ENCODE results near the gene DNAJC30. TPM values are rescaled to one million over a fixed set of nuclear protein-coding genes. Genes with fewer than 3 reads are reported as not detected.

Gene DNAJC30
- total and polyA plus RNA-seq, 9 donors, result 7.1 to 16.1 (median 12.6) TPM

DNA sequence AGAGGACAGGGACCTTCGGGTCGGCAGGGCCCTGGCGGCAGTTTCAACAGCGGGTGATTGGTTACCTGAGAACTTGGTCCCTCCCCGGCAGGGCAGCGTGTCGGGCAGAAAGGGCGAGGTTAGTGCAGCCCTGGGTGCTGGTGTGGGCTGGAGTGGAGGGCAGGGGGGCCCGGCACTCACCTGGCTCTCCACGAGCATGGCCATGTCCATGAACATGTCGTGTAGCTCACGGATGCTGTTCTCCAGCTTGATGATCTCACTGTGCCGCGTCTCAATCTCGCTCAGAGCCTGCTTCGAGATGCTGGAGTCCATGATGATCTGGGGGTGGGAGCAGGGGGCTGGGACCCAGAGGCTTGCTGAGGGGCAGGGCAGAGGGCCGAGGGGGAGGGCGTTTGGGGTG, 19.4 kb upstream of the DNAJC30 start:
- no peak for DNase-seq
- TF ChIP-seq, protein P1, sequence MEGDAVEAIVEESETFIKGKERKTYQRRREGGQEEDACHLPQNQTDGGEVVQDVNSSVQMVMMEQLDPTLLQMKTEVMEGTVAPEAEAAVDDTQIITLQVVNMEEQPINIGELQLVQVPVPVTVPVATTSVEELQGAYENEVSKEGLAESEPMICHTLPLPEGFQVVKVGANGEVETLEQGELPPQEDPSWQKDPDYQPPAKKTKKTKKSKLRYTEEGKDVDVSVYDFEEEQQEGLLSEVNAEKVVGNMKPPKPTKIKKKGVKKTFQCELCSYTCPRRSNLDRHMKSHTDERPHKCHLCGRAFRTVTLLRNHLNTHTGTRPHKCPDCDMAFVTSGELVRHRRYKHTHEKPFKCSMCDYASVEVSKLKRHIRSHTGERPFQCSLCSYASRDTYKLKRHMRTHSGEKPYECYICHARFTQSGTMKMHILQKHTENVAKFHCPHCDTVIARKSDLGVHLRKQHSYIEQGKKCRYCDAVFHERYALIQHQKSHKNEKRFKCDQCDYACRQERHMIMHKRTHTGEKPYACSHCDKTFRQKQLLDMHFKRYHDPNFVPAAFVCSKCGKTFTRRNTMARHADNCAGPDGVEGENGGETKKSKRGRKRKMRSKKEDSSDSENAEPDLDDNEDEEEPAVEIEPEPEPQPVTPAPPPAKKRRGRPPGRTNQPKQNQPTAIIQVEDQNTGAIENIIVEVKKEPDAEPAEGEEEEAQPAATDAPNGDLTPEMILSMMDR (IDR thresholded peaks at IDR 0.05), result no peak
- TF ChIP-seq POLR2A (IDR thresholded peaks at IDR 0.05) (no peak), EP300 (IDR thresholded peaks at IDR 0.05) (no peak)

DNA sequence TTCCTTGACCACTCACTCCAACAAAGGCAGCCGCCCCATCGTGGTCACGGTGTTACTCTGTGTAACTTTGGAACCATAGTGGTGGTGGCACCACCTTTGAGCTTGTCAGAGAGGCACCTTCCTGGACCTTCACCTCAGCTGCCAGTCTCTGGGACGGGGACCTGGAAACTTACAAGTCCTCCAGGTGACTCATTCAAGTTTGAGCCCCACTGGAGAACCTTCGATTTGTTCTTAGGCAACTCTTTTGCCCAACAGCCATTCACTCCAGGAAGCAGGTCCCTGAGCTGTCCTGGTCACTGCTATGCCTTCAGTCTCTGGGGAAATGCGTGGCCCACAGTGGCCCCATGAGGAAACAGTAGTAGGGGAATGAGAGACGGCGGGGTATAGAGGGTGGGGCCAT, 19.0 kb upstream of the DNAJC30 start:
- intact Hi-C loops (cut with DNase I), result no loop called here
- no peak overlapping the region for H3K4me3 ChIP-seq
- no peak overlapping the region for H3K27ac ChIP-seq
- H3K9me3 ChIP-seq, result no peaks in the 10 kb centered on the region
- H3K36me3 ChIP-seq, result no peaks in the 10 kb centered on the region
- peaks cover 12% of the 10 kb centered on the region for H3K4me1 ChIP-seq (ENCODE audit: insufficient read depth)
- H3K27me3 ChIP-seq, result no peaks in the 10 kb centered on the region
- no peak for TF ChIP-seq EP300 (IDR thresholded peaks at IDR 0.05)
- TF ChIP-seq, protein P1 (IDR thresholded peaks at IDR 0.05), result no peak
- no peak for TF ChIP-seq POLR2A (IDR thresholded peaks at IDR 0.05)
- 77 to 86% (median 82%) methylated on average over 8 of the region's 8 CpGs for WGBS, 3 donors
- no peak for DNase-seq

More for the DNA sequence above, 19.4 kb upstream of the DNAJC30 start:
- Histone ChIP-seq H3K27me3 (no peaks in the 10 kb centered on the region), H3K4me3 (no peak overlapping the region), H3K9me3 (no peaks in the 10 kb centered on the region), H3K36me3 (no peaks in the 10 kb centered on the region), H3K27ac (no peak overlapping the region), H3K4me1 (ENCODE audit: insufficient read depth) (peaks cover 12% of the 10 kb centered on the region)
- WGBS, 3 donors, result 89 to 91% (median 90%) methylated on average over 18 of the region's 18 CpGs
- intact Hi-C loops (cut with DNase I), result no loop called here

DNA sequence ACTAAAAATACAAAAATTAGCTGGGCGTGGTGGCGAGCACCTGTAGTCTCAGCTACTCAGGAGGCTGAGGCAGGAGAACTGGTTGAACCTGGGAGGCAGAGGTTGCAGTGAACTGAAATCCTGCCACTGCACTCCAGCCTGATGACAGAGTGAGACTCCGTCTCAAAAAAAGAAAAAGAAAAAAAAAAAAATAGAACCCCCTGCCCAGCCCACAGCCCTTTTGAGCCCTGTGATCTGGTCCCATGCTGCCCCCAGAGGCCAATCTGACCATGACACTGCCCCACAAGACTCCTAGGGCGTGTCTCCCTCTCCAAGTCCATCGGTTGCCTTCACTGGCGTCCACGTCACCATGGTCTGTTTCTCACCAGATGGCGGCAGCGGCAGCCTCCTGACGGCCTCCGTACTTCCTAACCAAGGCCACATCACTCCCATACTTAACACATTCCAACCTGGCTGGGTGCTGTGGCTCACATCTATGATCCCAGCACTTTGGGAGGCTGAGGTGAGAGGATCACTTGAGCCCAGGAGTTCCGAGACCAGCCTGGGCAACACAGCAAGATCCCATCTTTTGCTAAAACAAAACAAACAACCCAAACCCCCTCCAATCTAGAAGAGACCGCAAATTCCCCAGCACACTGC, 18.2 kb upstream of the DNAJC30 start:
- H3K27ac ChIP-seq, result no peak overlapping the region
- H3K9me3 ChIP-seq, result no peaks in the 10 kb centered on the region
- no peaks in the 10 kb centered on the region for H3K36me3 ChIP-seq
- TF ChIP-seq, protein P1 (IDR thresholded peaks at IDR 0.05), result no peak
- TF ChIP-seq POLR2A (IDR thresholded peaks at IDR 0.05) (no peak), EP300 (IDR thresholded peaks at IDR 0.05) (no peak)
- no peaks in the 10 kb centered on the region for H3K27me3 ChIP-seq
- no peak overlapping the region for H3K4me3 ChIP-seq
- WGBS, 3 donors, result 56 to 64% (median 60%) methylated on average over 13 of the region's 13 CpGs
- peaks cover 12% of the 10 kb centered on the region for H3K4me1 ChIP-seq (ENCODE audit: insufficient read depth)
- DNase-seq, result peak in 2 of 5 donors; percentile 40 to 62
- intact Hi-C loops (cut with DNase I), result no loop called here

DNA sequence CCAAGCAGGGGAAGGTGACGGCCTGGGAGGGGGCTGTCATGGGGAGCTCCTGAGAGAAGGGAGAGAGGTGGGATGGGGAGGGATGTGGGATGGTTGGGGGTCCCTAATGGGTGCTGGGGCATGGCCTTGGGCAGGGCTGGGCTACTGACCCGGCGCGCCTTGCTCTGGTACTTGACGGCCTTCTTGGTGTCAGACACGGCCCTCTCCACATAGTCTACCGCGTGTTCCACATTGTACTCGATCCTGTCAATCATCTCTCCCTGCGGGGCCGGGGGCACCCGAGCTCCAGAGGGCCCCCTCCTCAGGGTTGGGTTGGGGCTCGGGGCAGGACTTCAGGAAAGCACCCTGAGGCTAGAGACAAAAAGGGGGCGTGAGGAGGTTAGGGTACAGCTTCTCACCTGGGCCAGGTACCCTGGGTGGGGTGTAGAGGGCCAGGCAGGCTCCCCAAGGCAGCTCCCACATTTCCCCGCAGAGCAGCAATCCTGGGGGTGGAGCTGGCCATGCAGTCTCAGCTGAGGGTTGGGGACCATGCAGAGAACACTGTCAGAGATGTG, 17.4 kb upstream of the DNAJC30 start:
- no peak for DNase-seq
- Histone ChIP-seq H3K4me1 (ENCODE audit: insufficient read depth) (peaks cover 12% of the 10 kb centered on the region), H3K9me3 (no peaks in the 10 kb centered on the region), H3K4me3 (no peak overlapping the region), H3K27ac (no peak overlapping the region), H3K27me3 (no peaks in the 10 kb centered on the region), H3K36me3 (no peaks in the 10 kb centered on the region)
- 80 to 81% (median 80%) methylated on average over 15 of the region's 15 CpGs for WGBS, 3 donors
- intact Hi-C loops (cut with DNase I), result no loop called here
- TF ChIP-seq POLR2A (IDR thresholded peaks at IDR 0.05) (no peak), EP300 (IDR thresholded peaks at IDR 0.05) (no peak)
- TF ChIP-seq, protein P1 (IDR thresholded peaks at IDR 0.05), result no peak
